ENCODE data around the gene THAP4.
A peak's percentile ranks its signal among the peaks of the same experiment; 100 is the strongest.

Gene THAP4

DNA sequence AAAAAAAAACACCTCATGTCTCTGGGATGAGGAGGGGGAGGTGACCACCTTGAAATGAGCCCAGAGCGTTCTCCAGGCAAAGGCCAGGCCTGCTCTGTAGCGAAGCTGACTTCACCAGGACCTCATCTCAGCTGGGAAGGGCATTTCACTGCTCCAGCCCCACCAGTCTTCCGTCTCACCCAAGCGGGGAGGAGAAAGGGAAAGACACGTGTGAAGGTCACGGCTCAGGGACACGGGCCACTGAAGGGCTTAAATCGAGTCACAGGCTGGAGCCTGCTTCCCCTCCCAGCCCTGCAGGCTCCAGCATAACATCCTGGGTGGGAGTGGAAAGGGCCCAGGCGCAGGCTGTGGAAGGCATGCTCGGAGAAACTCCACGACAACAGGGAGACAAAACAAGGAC, 18.1 kb downstream of the THAP4 start:
- no peaks in the 10 kb centered on the region for H3K27me3 ChIP-seq (ENCODE audit: insufficient read depth, low read depth, severe bottlenecking)
- peaks cover 4% of the 10 kb centered on the region for H3K36me3 ChIP-seq
- H3K9me3 ChIP-seq (ENCODE audit: severe bottlenecking), result no peaks in the 10 kb centered on the region
- H3K27ac ChIP-seq, result no peak overlapping the region
- no peak overlapping the region for H3K4me3 ChIP-seq (ENCODE audit: low read depth, low read length)
- DNase-seq, result no peak
- TF ChIP-seq, protein P1, sequence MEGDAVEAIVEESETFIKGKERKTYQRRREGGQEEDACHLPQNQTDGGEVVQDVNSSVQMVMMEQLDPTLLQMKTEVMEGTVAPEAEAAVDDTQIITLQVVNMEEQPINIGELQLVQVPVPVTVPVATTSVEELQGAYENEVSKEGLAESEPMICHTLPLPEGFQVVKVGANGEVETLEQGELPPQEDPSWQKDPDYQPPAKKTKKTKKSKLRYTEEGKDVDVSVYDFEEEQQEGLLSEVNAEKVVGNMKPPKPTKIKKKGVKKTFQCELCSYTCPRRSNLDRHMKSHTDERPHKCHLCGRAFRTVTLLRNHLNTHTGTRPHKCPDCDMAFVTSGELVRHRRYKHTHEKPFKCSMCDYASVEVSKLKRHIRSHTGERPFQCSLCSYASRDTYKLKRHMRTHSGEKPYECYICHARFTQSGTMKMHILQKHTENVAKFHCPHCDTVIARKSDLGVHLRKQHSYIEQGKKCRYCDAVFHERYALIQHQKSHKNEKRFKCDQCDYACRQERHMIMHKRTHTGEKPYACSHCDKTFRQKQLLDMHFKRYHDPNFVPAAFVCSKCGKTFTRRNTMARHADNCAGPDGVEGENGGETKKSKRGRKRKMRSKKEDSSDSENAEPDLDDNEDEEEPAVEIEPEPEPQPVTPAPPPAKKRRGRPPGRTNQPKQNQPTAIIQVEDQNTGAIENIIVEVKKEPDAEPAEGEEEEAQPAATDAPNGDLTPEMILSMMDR (IDR thresholded peaks at IDR 0.05; ENCODE audit: low read depth, low read length), result no peak

DNA sequence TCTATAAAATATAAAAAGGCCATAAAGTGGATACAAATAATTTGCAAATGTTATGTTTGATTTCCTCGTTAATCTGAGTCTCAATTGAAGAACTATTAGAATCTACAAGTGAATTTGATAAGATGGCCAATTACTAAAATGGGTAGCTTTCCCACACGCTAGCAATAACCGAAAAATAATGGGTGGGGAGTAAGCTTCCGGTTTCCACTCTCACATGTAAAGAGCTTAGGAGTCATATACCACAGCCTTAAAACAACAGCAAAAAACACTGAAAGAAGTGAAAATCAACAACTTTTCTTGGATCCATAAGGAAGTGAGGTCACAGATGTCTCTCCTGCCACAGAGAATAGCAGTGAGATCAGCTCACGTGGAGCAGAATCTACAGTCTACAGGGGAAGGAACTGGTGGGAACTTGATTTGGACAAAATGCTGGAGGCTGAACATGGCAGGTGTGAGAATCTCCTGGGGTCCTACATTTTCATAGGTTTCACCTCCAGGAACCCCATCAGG, 18.6 kb downstream of the THAP4 start:
- TF ChIP-seq, protein P1 (IDR thresholded peaks at IDR 0.05; ENCODE audit: low read depth, low read length), result no peak
- no peak overlapping the region for H3K4me3 ChIP-seq (ENCODE audit: low read depth, low read length)
- H3K27ac ChIP-seq, result no peak overlapping the region
- H3K36me3 ChIP-seq, result peaks cover 4% of the 10 kb centered on the region
- no peak for DNase-seq
- H3K27me3 ChIP-seq (ENCODE audit: insufficient read depth, low read depth, severe bottlenecking), result no peaks in the 10 kb centered on the region
- H3K9me3 ChIP-seq (ENCODE audit: severe bottlenecking), result no peaks in the 10 kb centered on the region

DNA sequence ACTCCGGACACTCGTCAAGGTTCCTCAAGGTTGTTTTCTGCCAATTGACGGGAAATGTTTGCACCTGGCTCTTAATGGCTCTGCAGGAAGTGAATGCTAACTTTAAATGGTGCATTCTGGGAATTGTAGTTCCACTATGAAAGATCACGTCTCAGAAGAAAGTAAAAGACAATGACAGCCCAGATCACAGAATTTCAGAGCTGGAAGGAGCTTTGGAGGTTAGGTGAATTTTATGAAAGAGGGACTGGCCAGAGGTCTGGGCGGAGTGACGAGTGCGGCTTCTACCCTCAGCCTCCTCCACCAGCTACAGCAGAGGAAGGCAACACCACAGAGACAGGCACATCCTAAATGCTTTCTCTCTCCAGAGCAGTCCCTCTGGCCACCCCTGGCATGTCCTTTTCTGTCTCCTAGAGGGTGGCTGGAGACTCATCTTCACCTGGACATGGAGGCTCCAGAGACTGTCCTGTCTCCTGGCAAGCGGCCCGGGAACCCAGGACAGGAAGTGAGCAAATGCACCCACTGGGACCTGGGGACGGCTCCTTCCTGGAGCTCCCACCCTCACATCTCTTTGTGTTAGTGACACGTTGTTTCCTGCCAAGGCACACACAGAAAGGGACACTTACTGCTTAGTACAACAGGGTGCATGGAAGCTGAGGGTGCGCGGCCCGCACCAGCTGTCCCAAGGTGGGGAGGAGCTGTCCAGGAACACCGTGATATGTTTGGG, 19.4 kb downstream of the THAP4 start:
- Histone ChIP-seq H3K27me3 (ENCODE audit: insufficient read depth, low read depth, severe bottlenecking) (no peaks in the 10 kb centered on the region), H3K4me3 (ENCODE audit: low read depth, low read length) (no peak overlapping the region), H3K9me3 (ENCODE audit: severe bottlenecking) (no peaks in the 10 kb centered on the region), H3K27ac (no peak overlapping the region), H3K36me3 (peaks cover 4% of the 10 kb centered on the region)
- TF ChIP-seq, protein P1 (IDR thresholded peaks at IDR 0.05; ENCODE audit: low read depth, low read length), result no peak
- no peak for DNase-seq

DNA sequence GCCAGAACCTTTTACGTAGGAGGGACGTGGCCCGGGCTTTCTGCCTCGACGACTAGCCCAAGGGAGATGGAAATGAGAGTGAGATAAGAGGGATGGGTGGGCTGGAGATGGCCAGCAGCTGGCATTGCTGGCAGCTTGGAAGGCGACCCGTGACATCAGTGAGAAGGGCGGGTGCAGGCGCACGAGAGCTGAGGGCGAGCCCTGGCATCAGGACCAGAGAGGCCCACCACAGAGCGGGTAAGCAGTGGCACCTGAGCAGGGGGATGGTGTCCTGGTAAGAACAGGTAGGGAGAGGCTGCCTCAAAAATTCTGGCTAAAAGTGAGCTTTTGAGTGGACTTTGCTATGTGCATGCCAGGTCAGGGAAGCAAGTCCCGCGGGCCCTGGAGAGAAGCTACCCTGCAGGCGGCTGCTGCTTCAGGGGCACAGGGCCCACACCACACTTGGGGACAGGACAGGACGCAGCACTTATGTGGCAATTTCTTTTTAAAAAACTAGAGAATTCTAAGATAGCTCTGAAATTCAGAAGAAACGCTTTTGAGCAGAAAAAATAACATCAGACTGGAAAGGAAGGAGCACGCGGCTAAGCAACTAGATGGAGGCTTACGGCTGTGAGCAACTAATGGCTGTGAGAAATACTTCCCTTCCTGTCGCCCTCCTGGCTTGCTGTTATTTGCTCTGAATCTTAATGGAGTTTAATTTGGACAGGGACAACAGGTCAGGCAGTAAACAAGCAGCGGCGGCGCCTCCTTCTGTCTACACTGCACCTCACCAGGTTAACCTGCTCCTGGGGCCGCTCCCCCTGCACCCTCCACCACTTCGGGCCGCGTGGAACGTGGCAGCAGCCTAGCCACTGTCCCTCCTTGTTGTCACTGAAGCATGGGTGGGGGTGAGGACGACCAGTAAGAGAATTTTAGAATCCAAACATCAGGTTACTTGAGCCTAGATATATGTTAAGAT, 20.5 kb downstream of the THAP4 start:
- peaks cover 4% of the 10 kb centered on the region for H3K36me3 ChIP-seq
- TF ChIP-seq, protein P1 (IDR thresholded peaks at IDR 0.05; ENCODE audit: low read depth, low read length), result 0 out of 2 replicates have a peak, but pooled peaks have one; percentile 19
- no peaks in the 10 kb centered on the region for H3K9me3 ChIP-seq (ENCODE audit: severe bottlenecking)
- no peak overlapping the region for H3K4me3 ChIP-seq (ENCODE audit: low read depth, low read length)
- no peak overlapping the region; the same call in 1 of the 2 replicates for H3K27ac ChIP-seq
- no peaks in the 10 kb centered on the region for H3K27me3 ChIP-seq (ENCODE audit: insufficient read depth, low read depth, severe bottlenecking)
- no peak for DNase-seq

DNA sequence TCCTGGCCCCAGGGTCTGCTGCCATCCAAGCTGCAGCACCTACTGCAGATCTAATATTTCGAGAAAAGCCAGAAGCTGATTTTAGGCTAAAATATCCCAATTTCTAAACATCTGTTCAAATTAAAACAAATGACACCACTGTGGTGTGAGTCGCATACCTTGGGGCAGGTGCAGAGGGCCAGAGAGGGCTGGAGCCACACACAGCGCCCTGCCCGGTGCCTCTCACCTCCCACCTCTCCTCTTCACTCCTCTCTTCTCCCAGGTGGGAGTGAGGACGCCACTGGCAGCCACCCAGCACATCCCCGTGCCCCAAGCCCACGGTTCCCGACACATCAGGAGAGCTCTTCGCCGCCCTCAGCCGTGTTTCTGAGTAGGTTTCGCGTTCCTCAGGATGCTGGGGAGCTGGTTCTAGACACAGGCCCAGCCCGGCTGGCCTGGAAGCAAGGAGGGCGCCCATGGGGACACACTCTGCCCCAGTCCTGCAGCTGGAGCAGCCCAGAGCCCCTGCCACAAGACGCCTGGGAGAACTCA, 21.4 kb downstream of the THAP4 start:
- H3K36me3 ChIP-seq, result peaks cover 4% of the 10 kb centered on the region
- no peaks in the 10 kb centered on the region for H3K9me3 ChIP-seq (ENCODE audit: severe bottlenecking)
- no peak overlapping the region for H3K4me3 ChIP-seq (ENCODE audit: low read depth, low read length)
- TF ChIP-seq, protein P1 (IDR thresholded peaks at IDR 0.05; ENCODE audit: low read depth, low read length), result no peak
- H3K27ac ChIP-seq, result no peak overlapping the region
- no peaks in the 10 kb centered on the region for H3K27me3 ChIP-seq (ENCODE audit: insufficient read depth, low read depth, severe bottlenecking)
- DNase-seq, result no peak

Measured in WERI-Rb-1 (cell line).